IMR-90 (cell line): ENCODE results near the gene MARK4. TPM values are rescaled to one million over a fixed set of nuclear protein-coding genes. Genes with fewer than 3 reads are reported as not detected.

Experiments used
- ATAC-seq: fragments of 200-7000 bp; cut with Tn5 transposase; 2 replicates; pipeline ENCODE4 v1.9.1; 2020; ENCODE audit warnings: low read depth, mild to moderate bottlenecking, moderate library complexity
- BruUV-seq: library from RNA; stranded (reverse); fragments of 400-500 nt; replicated peaks from 2 replicates; lab custom pipeline; 2021; lab: Mats Ljungman, UMichigan
- CTCF ChIA-PET: fragments of 300-600 bp; formaldehyde crosslinking; extraction: SDS; loops from one replicate; lab custom pipeline; 2021; ENCODE audit warnings: antibody characterized with exemption; lab: Yijun Ruan, JAX
- POLR2A ChIA-PET: fragments of 300-600 bp; sonication (Branson Sonifier 250); formaldehyde crosslinking; loops from one replicate; lab custom pipeline; 2022; ENCODE audit warnings: antibody characterized with exemption; ENCODE audit not compliant: unreplicated experiment; lab: Charles Lee
- DNase-seq: peaks from one replicate; pipeline ENCODE4 v3.0.0; 2013
- H2AFZ ChIP-seq: replicated peaks from 2 replicates; pipeline ENCODE3; 2013; ENCODE audit warnings: low read length, mild to moderate bottlenecking; ENCODE audit not compliant: poor library complexity
- H2AK5ac ChIP-seq: 2 replicates; pipeline ENCODE4 v1.6.1; 2013; ENCODE audit warnings: low read depth, low read length, inconsistent platforms
- H2AK9ac ChIP-seq: replicated peaks from 2 replicates; pipeline ENCODE3; 2013; ENCODE audit warnings: mild to moderate bottlenecking, low read depth, low read length, moderate library complexity; ENCODE audit not compliant: poor library complexity
- H2BK120ac ChIP-seq: 2 replicates; pipeline ENCODE4 v1.6.1; 2013; ENCODE audit warnings: low read depth, low read length, inconsistent platforms
- H2BK15ac ChIP-seq: 3 replicates; pipeline ENCODE4 v1.6.1; 2013; ENCODE audit warnings: low read depth, low read length, inconsistent platforms
- H2BK20ac ChIP-seq: 2 replicates; pipeline ENCODE4 v1.6.1; 2013; ENCODE audit warnings: low read depth, mild to moderate bottlenecking, inconsistent platforms, low read length, moderate library complexity
- H2BK5ac ChIP-seq: 2 replicates; pipeline ENCODE4 v1.6.1; 2013; ENCODE audit warnings: mild to moderate bottlenecking, low read depth, low read length, inconsistent platforms; ENCODE audit not compliant: poor library complexity, severe bottlenecking
- H3K14ac ChIP-seq: replicated peaks from 2 replicates; pipeline ENCODE4 v1.6.1; 2013; ENCODE audit warnings: low read depth, low read length, inconsistent platforms
- H3K18ac ChIP-seq: 2 replicates; pipeline ENCODE4 v1.6.1; 2013; ENCODE audit warnings: low read depth, low read length, control low read depth
- H3K23ac ChIP-seq: 2 replicates; pipeline ENCODE4 v1.6.1; 2013; ENCODE audit warnings: low read depth, low read length, inconsistent platforms
- H3K27ac ChIP-seq: 2 replicates; pipeline ENCODE4 v1.5.1; 2013; ENCODE audit warnings: mild to moderate bottlenecking, control low read depth, low read length; ENCODE audit not compliant: insufficient read depth
- H3K27me3 ChIP-seq: 2 replicates; pipeline ENCODE4 v1.6.1; 2013; ENCODE audit warnings: low read length; ENCODE audit not compliant: control insufficient read depth, insufficient read depth
- H3K36me3 ChIP-seq: 2 replicates; pipeline ENCODE4 v1.6.1; 2013; ENCODE audit warnings: low read length, mixed read lengths; ENCODE audit not compliant: control insufficient read depth, insufficient read depth
- H3K4ac ChIP-seq: 2 replicates; pipeline ENCODE4 v1.6.1; 2013; ENCODE audit warnings: low read depth, low read length, inconsistent platforms
- H3K4me1 ChIP-seq: 2 replicates; pipeline ENCODE4 v1.6.1; 2013; ENCODE audit warnings: low read length, mixed read lengths; ENCODE audit not compliant: control insufficient read depth, insufficient read depth
- H3K4me2 ChIP-seq: 2 replicates; pipeline ENCODE4 v1.6.1; 2013; ENCODE audit warnings: low read depth, mild to moderate bottlenecking, control low read depth, low read length, moderate library complexity
- H3K4me3 ChIP-seq: 2 replicates; pipeline ENCODE4 v1.5.1; 2013; ENCODE audit warnings: low read depth, mild to moderate bottlenecking, control low read depth, low read length, moderate library complexity; ENCODE audit not compliant: insufficient read depth
- H3K56ac ChIP-seq: 2 replicates; pipeline ENCODE4 v1.6.1; 2013; ENCODE audit warnings: low read length, inconsistent platforms; ENCODE audit not compliant: insufficient read depth; ENCODE audit errors: extremely low read depth
- H3K79me1 ChIP-seq, 2 experiments: 2 replicates each; pipeline ENCODE4 v1.6.1; 2013; ENCODE audit warnings: low read length in 2 of 2, inconsistent platforms in 1 of 2, low read depth in 1 of 2
- H3K9ac ChIP-seq: 2 replicates; pipeline ENCODE4 v1.6.1; 2013; ENCODE audit warnings: low read depth, low read length, control low read depth
- H3K9me1 ChIP-seq: 2 replicates; pipeline ENCODE4 v1.6.1; 2013; ENCODE audit warnings: low read length, inconsistent platforms; ENCODE audit not compliant: insufficient read depth
- H3K9me3 ChIP-seq: 2 replicates; pipeline ENCODE4 v1.6.1; 2013; ENCODE audit warnings: low read length; ENCODE audit not compliant: control insufficient read depth, insufficient read depth
- H4K20me1 ChIP-seq: 2 replicates; pipeline ENCODE4 v1.6.1; 2013; ENCODE audit warnings: low read length, inconsistent platforms; ENCODE audit not compliant: insufficient read depth
- H4K5ac ChIP-seq: 2 replicates; pipeline ENCODE4 v1.6.1; 2013; ENCODE audit warnings: mild to moderate bottlenecking, low read depth, low read length, control low read depth
- H4K8ac ChIP-seq, 2 experiments: 2 replicates each; pipeline ENCODE4 v1.6.1; 2013; ENCODE audit warnings: low read depth in 2 of 2, low read length in 2 of 2, control low read depth in 1 of 2, inconsistent platforms in 1 of 2
- H4K91ac ChIP-seq: 2 replicates; pipeline ENCODE4 v1.6.1; 2013; ENCODE audit warnings: low read depth, low read length, inconsistent platforms; ENCODE audit not compliant: insufficient read depth
- CEBPB ChIP-seq: IDR thresholded peaks from 2 replicates; pipeline ENCODE4 v1.6.1; 2012; ENCODE audit warnings: low read depth, low read length, improper control_type of control experiment
- CHD1 ChIP-seq: IDR thresholded peaks from 2 replicates; pipeline ENCODE4 v1.6.1; 2012; ENCODE audit warnings: low read depth, low read length, improper control_type of control experiment
- NFE2L2 ChIP-seq: fragments of 150-350 bp; IDR thresholded peaks from 2 replicates; pipeline ENCODE4 v1.6.1; 2016; ENCODE audit warnings: low read depth, mild to moderate bottlenecking, low read length
- SMC3 ChIP-seq: fragments of 150-350 bp; IDR thresholded peaks from 2 replicates; pipeline ENCODE4 v1.6.1; 2016; ENCODE audit warnings: low read depth, mild to moderate bottlenecking, antibody characterized with exemption, low read length, moderate library complexity
- WGBS, 2 experiments: methylation state at CpG; one replicate each; pipeline versions ENCODE4 v1.1.5 to v1.1.7; 2013; ENCODE audit warnings: missing lambda C conversion rate in 2 of 2; ENCODE audit not compliant: insufficient read length in 1 of 2; ENCODE audit errors: extremely low coverage in 2 of 2; 5-methylcytosine and 5-hydroxymethylcytosine counted together
- dilution Hi-C: fragments of 300-500 bp; cut with HindIII; formaldehyde crosslinking; loops from one replicate; pipeline ENCODE4 v1.14.3; 2018; ENCODE audit warnings: low sequenced_read_pairs; ENCODE audit not compliant: unreplicated experiment
- in situ Hi-C: fragments of 300-500 bp; cut with MboI; formaldehyde crosslinking; loops from 3 replicates; pipeline ENCODE4 v1.14.3; 2019; ENCODE audit warnings: low sequenced_read_pairs, inconsistent platforms, mixed read lengths
- intact Hi-C: fragments of 100-400 bp; cut with micrococcal nuclease; formaldehyde crosslinking; loops from 2 replicates; pipeline ENCODE4 v1.10.0; 2022
- polyA plus RNA-seq, 3 experiments: library from polyadenylated mRNA; depleted of rRNA; stranded (reverse); fragments of >200 nt; gene quantifications; 2 replicates each; pipeline ENCODE4 v1.2.3, GENCODE V29; 2012; ENCODE audit warnings: low replicate concordance in 1 of 3
- total RNA-seq: library from RNA; depleted of rRNA; stranded (reverse); fragments of >200 nt; gene quantifications from 2 replicates; pipeline ENCODE4 v1.2.3, GENCODE V29; 2012

Gene MARK4
- total and polyA plus RNA-seq, 2 of the 4 experiments (the other 2 are of a cell fraction) = 11.3 to 20.7 TPM

DNA sequence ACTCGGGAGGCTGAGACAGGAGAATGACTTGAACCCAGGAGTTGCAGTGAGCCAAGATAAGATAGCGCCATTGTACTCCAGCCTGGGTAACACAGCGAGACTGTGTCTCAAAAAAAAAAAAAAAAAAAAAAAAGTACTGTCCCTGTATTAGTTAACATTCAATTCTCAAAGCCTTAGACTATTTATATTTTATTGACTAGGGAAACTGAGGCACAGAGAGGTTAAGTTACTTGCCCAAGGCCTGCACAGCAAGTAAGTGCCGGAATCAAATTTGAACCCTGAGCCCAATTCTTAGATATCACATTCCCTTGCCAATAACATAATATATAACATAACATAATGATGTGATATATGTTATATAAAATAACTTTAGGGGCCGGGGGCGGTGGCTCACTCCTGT, 88.6 kb downstream of the MARK4 start:
- CTCF ChIA-PET = interaction anchor here (0.8 to 1.2 kb wide), 2 partner anchors 139 to 169 kb away, joined by 3 read pairs; no protein-coding TSS in a partner anchor

More for the DNA sequence above, 88.6 kb downstream of the MARK4 start:
- Histone ChIP-seq H4K91ac (no peak overlapping the region), H3K18ac (no peak overlapping the region), H2BK20ac (no peak overlapping the region), H3K36me3 (no peaks in the 10 kb centered on the region), H2BK120ac (no peak overlapping the region), H2AK5ac (no peak overlapping the region), H2AK9ac (no peak overlapping the region), H3K27ac (no peak overlapping the region), H3K9me3 (no peaks in the 10 kb centered on the region), H2BK5ac (no peak overlapping the region), H3K27me3 (peaks cover 17% of the 10 kb centered on the region), H3K23ac (no peak overlapping the region), H3K14ac (no peak overlapping the region), H4K5ac (no peak overlapping the region), H3K56ac (no peak overlapping the region), H3K4me2 (no peak overlapping the region), H3K4ac (no peak overlapping the region), H2BK15ac (no peak overlapping the region), H3K9me1 (no peaks in the 10 kb centered on the region), H3K9ac (no peak overlapping the region), H4K8ac (no peak overlapping the region), H3K79me1 (no peaks in the 10 kb centered on the region), H4K20me1 (no peaks in the 10 kb centered on the region), H3K4me1 (no peaks in the 10 kb centered on the region), H3K4me3 (no peak overlapping the region), H2AFZ (no peak overlapping the region)
- POLR2A ChIA-PET = no interaction called here
- intact Hi-C loops (loop anchor here (5.0 kb wide), 1 partner anchor 87 kb away; the partner anchor contains the start of gene MARK4), dilution Hi-C loops (no loop called here), in situ Hi-C loops (no loop called here)
- no TSS peak for BruUV-seq
- TF ChIP-seq NFE2L2 (no peak), CEBPB (no peak), SMC3 (no peak), CHD1 (no peak)
- WGBS, 2 experiments = 79% methylated on average over 2 of the region's 6 CpGs; no CpG with 5 or more reads in 1 of the 2 experiments
- ATAC-seq (no peak), DNase-seq (no peak)
